ENCODE measurements around the gene ZFP3. TPM values are rescaled to one million over a fixed set of nuclear protein-coding genes. Genes with fewer than 3 reads are reported as not detected.

Gene ZFP3
- total and polyA plus RNA-seq, 4 experiments from 2014 or later, result 0.52 to 13.0 (median 6.6) TPM

DNA sequence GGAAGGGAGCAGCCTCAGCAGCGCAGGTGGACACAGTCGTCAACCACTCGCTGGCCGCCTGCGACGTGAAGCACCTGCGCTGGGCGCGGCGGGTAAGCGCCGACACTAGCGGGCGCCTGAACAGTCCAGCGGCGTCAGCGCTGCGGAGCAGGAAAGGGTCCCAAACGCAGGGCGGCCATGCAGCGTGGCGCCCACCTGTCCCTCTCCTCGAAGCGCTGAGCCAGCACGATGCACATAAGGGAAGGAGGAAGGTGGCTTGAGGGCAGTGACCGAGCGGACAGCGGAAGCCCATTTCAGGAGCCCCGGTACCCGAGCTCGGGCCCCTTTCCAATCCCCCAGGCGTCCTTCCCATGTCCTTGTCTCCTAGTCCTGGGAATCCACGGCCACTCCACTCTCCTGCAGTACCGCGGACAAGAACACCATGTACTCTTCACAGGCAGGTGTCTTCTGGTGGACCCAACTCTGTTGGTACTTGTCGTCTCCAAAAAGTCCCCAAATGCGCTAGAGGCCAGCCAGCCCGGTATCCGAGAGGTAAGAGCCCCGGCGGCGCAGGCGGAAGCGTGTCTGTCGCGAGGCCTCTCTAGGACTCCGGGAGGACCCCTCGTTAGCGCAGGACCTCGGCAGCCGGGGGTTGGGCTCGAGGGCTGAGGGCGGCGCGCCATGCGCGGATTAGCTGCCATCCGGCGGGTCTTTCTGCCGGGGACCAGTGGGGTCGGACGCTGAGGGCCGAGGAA, 19.0 kb downstream of the ZFP3 start:
- peaks cover 0 to 9% (median 0%) of the 10 kb centered on the region in 4 donors for H3K4me1 Mint-ChIP-seq
- POLR2A ChIA-PET (ENCODE audit: partially characterized antibody), result no interaction called here
- peaks cover under 1% of the 10 kb centered on the region for H3K36me3 ChIP-seq (ENCODE audit: insufficient read depth, low read length)
- no peak overlapping the region for H3K4me3 ChIP-seq (ENCODE audit: low read length in 2 of 2)
- H3K36me3 Mint-ChIP-seq, result peaks cover 22 to 32% of the 10 kb centered on the region in 2 donors
- peaks cover 9% of the 10 kb centered on the region for H3K27me3 ChIP-seq (ENCODE audit: insufficient read depth, low read length)
- H3K27ac ChIP-seq (ENCODE audit: low read depth, low read length), result no peak overlapping the region
- intact Hi-C loops (cut with micrococcal nuclease), result no loop called here
- H3K27ac Mint-ChIP-seq, result peak overlapping the region in 1 of 7 donors; percentile 12
- H3K9me3 ChIP-seq (ENCODE audit: control insufficient read depth in 1 of 2, low read length in 2 of 2), result peaks cover 9 to 44% of the 10 kb centered on the region in 2 donors
- peaks cover 7% of the 10 kb centered on the region for H3K4me1 ChIP-seq (ENCODE audit: insufficient read depth, low read length)
- peaks cover 3 to 6% of the 10 kb centered on the region in 2 donors for H3K27me3 Mint-ChIP-seq
- CTCF ChIA-PET (ENCODE audit: partially characterized antibody), result no interaction called here
- H3K4me3 Mint-ChIP-seq, result peak overlapping the region; percentile 64 to 79 (median 74)
- DNase-seq, result peak in 4 of 5 donors; percentile 20 to 44 (median 24)
- peaks cover 2 to 66% (median 52%) of the 10 kb centered on the region in 8 donors for H3K9me3 Mint-ChIP-seq

DNA sequence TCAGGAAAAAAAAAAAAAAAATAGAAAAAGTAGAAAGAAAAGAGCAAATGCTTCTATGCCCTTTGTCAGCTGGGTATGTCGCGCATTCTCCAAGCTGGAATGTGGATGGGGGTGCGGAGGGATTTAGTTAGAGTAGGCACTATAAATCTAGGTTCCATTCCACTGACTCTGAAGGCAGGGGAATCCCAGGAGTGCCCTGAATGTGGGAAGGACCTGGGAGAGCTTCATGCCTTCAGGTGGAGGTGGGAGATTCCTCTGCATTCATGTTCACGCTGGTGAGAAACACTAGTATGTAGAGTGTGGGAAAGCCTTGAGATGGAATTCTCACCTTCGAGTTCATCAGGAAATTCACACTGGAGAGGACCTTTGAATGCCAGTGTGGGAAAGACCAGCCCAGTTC, 21.0 kb downstream of the ZFP3 start:
- Mint-ChIP-seq H3K4me3 (peak overlapping the region in 1 of 8 donors; percentile 45), H3K27me3 (peaks cover 3 to 6% of the 10 kb centered on the region in 2 donors), H3K4me1 (peaks cover 0 to 9% (median 0%) of the 10 kb centered on the region in 4 donors), H3K36me3 (peaks cover 9 to 19% of the 10 kb centered on the region in 2 donors), H3K27ac (no peak overlapping the region), H3K9me3 (peaks cover 2 to 49% (median 33%) of the 10 kb centered on the region in 8 donors)
- intact Hi-C loops (cut with micrococcal nuclease), result no loop called here
- ChIA-PET POLR2A (ENCODE audit: partially characterized antibody) (no interaction called here), CTCF (ENCODE audit: partially characterized antibody) (no interaction called here)
- H3K27me3 ChIP-seq (ENCODE audit: insufficient read depth, low read length), result peaks cover 9% of the 10 kb centered on the region
- no peak for DNase-seq
- no peaks in the 10 kb centered on the region for H3K36me3 ChIP-seq (ENCODE audit: insufficient read depth, low read length)
- peaks cover 7% of the 10 kb centered on the region for H3K4me1 ChIP-seq (ENCODE audit: insufficient read depth, low read length)
- no peak overlapping the region for H3K27ac ChIP-seq (ENCODE audit: low read depth, low read length)
- peaks cover 0 to 24% of the 10 kb centered on the region in 2 donors for H3K9me3 ChIP-seq (ENCODE audit: control insufficient read depth in 1 of 2, low read length in 2 of 2)
- no peak overlapping the region for H3K4me3 ChIP-seq (ENCODE audit: low read length in 2 of 2)

DNA sequence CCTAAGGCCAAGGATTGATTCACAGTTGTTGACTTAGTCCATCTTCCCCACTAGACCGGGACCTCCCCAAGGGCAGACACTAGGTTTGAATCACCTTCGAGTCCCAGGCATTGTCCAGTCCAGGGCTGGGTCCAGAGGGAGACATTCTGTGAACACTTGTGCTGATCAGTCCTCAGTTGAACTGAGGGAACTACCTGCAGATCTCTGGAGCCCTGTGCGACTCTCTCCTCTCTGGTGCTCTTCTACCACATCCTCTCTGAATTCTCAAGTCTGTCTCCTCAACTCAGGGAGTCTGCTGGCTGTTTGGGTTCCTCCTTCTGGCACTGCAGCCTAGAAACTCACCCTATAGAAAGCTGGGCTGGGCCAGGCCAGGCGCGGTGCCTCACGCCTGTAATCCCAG, 22.6 kb downstream of the ZFP3 start:
- H3K4me3 ChIP-seq (ENCODE audit: low read length in 2 of 2), result no peak overlapping the region
- H3K4me1 ChIP-seq (ENCODE audit: insufficient read depth, low read length), result peaks cover 7% of the 10 kb centered on the region
- Mint-ChIP-seq H3K4me3 (no peak overlapping the region), H3K4me1 (peaks cover 0 to 10% (median under 1%) of the 10 kb centered on the region in 4 donors), H3K36me3 (peaks cover 7 to 16% of the 10 kb centered on the region in 2 donors), H3K27me3 (peaks cover 3 to 6% of the 10 kb centered on the region in 2 donors), H3K27ac (no peak overlapping the region), H3K9me3 (peaks cover 2 to 35% (median 18%) of the 10 kb centered on the region in 8 donors)
- peaks cover 0 to 10% of the 10 kb centered on the region in 2 donors for H3K9me3 ChIP-seq (ENCODE audit: control insufficient read depth in 1 of 2, low read length in 2 of 2)
- peaks cover 9% of the 10 kb centered on the region for H3K27me3 ChIP-seq (ENCODE audit: insufficient read depth, low read length)
- H3K27ac ChIP-seq (ENCODE audit: low read depth, low read length), result no peak overlapping the region
- intact Hi-C loops (cut with micrococcal nuclease), result no loop called here
- CTCF ChIA-PET (ENCODE audit: partially characterized antibody), result no interaction called here
- POLR2A ChIA-PET (ENCODE audit: partially characterized antibody), result no interaction called here
- no peak for DNase-seq
- H3K36me3 ChIP-seq (ENCODE audit: insufficient read depth, low read length), result peaks cover under 1% of the 10 kb centered on the region

DNA sequence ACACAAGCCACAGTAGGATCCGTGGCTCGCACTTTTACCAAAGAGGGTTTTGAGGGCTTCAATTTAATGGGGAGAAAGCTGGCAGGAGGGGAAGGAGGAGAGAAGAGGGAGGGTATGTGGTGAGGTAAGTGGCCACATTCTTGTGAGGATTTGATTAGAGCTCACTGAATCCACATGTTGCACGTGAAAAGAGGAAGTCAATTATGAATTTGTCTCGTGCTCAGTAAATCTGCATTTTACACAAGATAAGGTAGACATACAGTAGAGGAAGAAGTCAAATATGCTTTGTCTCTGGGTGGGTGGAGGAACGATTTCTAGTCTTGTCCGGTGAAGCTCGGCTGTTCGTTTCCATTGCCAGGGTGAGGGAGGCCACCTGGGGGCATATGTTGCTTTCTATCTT, 32.5 kb downstream of the ZFP3 start:
- Histone ChIP-seq H3K27ac (ENCODE audit: low read depth, low read length) (peak overlapping the region; percentile 57), H3K27me3 (ENCODE audit: insufficient read depth, low read length) (peaks cover 4% of the 10 kb centered on the region), H3K9me3 (ENCODE audit: control insufficient read depth in 1 of 2, low read length in 2 of 2) (no peaks in the 10 kb centered on the region), H3K4me1 (ENCODE audit: insufficient read depth, low read length) (peaks cover 13% of the 10 kb centered on the region), H3K36me3 (ENCODE audit: insufficient read depth, low read length) (peaks cover 10% of the 10 kb centered on the region), H3K4me3 (ENCODE audit: low read length in 2 of 2) (peak overlapping the region; percentile 89 to 94)
- H3K27ac Mint-ChIP-seq, result peak overlapping the region in 6 of 7 donors; percentile 18 to 94 (median 80)
- H3K4me1 Mint-ChIP-seq, result peaks cover 11 to 36% (median 23%) of the 10 kb centered on the region in 4 donors
- peaks cover 7 to 10% of the 10 kb centered on the region in 2 donors for H3K27me3 Mint-ChIP-seq
- intact Hi-C loops (cut with micrococcal nuclease), result loop anchor here (1.0 to 5.0 kb wide), 3 partner anchors 33 to 144 kb away; partner anchors contain the start of genes SPAG7, ZFP3 and ZNF594
- no peak for DNase-seq
- H3K36me3 Mint-ChIP-seq, result peaks cover 40 to 44% of the 10 kb centered on the region in 2 donors
- ChIA-PET CTCF (ENCODE audit: partially characterized antibody) (interaction anchor here (0.9 kb wide), 1 partner anchor 8 kb away, joined by 3 read pairs; no protein-coding TSS in a partner anchor), POLR2A (ENCODE audit: partially characterized antibody) (interaction anchor here (1.1 to 3.0 kb wide), 5 partner anchors 32 to 171 kb away, joined by 3 to 15 read pairs (median 7); partner anchors contain the start of genes INCA1, KIF1C, RNF167 and SLC25A11)
- H3K9me3 Mint-ChIP-seq, result peaks cover 0 to 6% (median 0%) of the 10 kb centered on the region in 8 donors
- H3K4me3 Mint-ChIP-seq, result peak overlapping the region; percentile 83 to 92 (median 91)

DNA sequence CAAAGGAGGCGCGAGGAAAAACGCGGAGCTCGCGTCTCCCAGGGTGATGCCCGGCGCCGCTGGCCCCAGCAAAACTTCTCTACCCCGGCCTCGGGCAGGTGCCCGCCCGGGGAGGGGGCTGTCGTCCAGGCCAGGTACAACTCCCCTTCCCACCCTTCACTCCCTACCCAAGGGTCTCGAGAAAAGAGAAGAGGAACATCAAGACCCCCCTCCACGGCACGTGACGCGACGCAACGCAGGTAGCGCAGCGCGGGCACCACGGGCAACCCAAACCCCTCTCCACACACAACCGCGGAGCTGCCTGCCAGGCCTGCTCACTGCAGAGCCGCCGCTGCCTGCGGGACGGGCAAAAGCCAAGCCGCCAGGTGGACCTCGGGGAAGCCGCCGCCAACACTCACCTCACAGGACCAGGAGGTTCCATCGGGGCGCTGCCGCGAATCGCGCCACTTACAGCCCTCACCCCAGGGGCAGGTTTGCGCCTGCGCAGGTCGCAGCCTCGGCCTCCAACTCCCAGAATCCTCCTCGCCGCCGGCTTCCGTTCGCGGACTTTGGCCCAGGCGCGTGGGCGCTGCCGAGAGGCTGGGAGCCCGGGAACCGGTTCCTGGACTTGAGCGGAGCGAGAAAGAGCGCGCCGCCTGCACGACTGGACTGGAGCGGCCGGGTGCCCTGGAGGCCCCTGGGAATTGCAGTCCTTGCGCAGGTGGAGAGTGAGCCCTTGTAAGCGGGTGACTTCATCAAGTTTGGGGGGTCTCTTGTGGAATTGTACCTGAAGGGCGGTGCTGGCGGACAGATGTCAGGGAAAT, 33.3 kb downstream of the ZFP3 start, which contains the start of gene ZNF232:
Gene ZNF232 (minus strand): TSS at position 477 of the 803 bp plus-strand sequence. CDS start 56 bp downstream, at position 421.
- peaks cover 33 to 38% of the 10 kb centered on the region in 2 donors for H3K36me3 Mint-ChIP-seq
- peaks cover 8 to 14% of the 10 kb centered on the region in 2 donors for H3K27me3 Mint-ChIP-seq
- H3K4me3 Mint-ChIP-seq, result peak within 1 kb of the TSS; percentile 83 to 92 (median 91)
- peaks cover 4% of the 10 kb centered on the region for H3K36me3 ChIP-seq (ENCODE audit: insufficient read depth, low read length)
- DNase-seq, result peak; percentile 85 to 89 (median 88)
- peak within 1 kb of the TSS; percentile 57 for H3K27ac ChIP-seq (ENCODE audit: low read depth, low read length)
- H3K4me3 ChIP-seq (ENCODE audit: low read length in 2 of 2), result peak within 1 kb of the TSS; percentile 89 to 94
- H3K4me1 ChIP-seq (ENCODE audit: insufficient read depth, low read length), result peaks cover 13% of the 10 kb centered on the region
- H3K27ac Mint-ChIP-seq, result peak within 1 kb of the TSS; percentile 18 to 94 (median 75)
- CTCF ChIA-PET (ENCODE audit: partially characterized antibody), result no interaction called here
- H3K27me3 ChIP-seq (ENCODE audit: insufficient read depth, low read length), result peaks cover 4% of the 10 kb centered on the region
- H3K9me3 Mint-ChIP-seq, result peaks cover 0 to 2% (median 0%) of the 10 kb centered on the region in 8 donors
- H3K9me3 ChIP-seq (ENCODE audit: control insufficient read depth in 1 of 2, low read length in 2 of 2), result no peaks in the 10 kb centered on the region
- POLR2A ChIA-PET (ENCODE audit: partially characterized antibody), result interaction anchor here (1.1 to 3.0 kb wide), 5 partner anchors 33 to 171 kb away, joined by 3 to 15 read pairs (median 7); partner anchors contain the start of genes INCA1, KIF1C, RNF167 and SLC25A11
- intact Hi-C loops (cut with micrococcal nuclease), result loop anchor here (1.0 to 5.0 kb wide), 3 partner anchors 33 to 144 kb away; partner anchors contain the start of genes SPAG7, ZFP3 and ZNF594
- peaks cover 11 to 34% (median 22%) of the 10 kb centered on the region in 4 donors for H3K4me1 Mint-ChIP-seq

DNA sequence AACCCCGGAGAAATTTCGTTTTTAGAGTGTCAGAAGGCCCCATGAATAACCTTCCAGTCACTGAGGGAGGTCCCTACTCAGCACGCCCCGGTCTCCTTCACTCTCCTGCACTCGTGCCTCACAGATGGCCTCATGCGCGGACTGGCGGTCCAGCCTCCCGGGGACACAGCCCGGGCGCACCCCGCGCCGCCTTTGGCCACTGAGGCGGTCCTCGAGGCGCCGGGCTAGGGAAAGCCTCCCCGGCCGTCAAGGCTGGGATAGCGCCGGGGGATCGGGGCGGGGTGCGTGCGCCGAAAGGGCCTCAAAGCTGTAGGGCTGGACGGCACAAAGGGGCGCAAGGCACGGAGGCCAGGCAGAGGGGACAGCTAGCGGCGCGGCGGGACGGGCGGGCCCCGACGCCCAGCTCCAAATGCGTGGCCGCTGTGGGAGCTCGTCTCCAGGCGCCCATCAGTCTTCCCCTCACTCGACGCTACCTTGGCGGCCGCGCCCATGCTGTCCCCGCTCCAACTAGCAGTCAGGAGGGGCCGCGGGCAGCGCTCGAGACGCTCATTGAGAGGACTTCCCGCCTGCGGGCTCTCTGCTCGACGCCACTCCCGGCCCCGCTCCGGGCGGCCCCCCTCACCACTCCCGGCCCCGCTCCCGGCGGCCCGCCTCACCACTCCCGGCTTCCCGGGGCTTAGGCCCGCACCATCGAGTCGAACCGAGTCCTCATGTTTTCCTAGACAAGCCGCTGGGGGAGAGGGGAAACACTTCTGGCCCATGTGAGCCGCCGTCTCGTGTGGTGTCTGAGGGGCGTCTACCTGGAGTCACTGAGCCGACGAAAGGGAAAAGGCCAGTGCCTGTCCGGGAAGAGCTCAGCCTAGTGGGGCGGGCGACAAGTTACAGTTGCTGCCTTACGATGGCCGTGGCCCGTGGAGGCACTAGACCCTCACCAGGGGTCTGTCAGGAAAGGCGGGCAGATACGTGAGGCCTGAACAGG, 37.7 kb downstream of the ZFP3 start, which contains the start of gene USP6:
Gene USP6 (plus strand): TSS at position 360 of the 979 bp plus-strand sequence. CDS start 14,336 bp downstream, outside the sequence.
- no peak within 1 kb of the TSS for H3K27ac ChIP-seq (ENCODE audit: low read depth, low read length)
- H3K9me3 ChIP-seq (ENCODE audit: control insufficient read depth in 1 of 2, low read length in 2 of 2), result no peaks in the 10 kb centered on the region
- H3K9me3 Mint-ChIP-seq, result peaks cover 0 to 2% (median 0%) of the 10 kb centered on the region in 8 donors
- peaks cover 19 to 31% of the 10 kb centered on the region in 2 donors for H3K27me3 Mint-ChIP-seq
- peaks cover 2 to 23% (median 10%) of the 10 kb centered on the region in 4 donors for H3K4me1 Mint-ChIP-seq
- CTCF ChIA-PET (ENCODE audit: partially characterized antibody), result no interaction called here
- no peaks in the 10 kb centered on the region for H3K36me3 ChIP-seq (ENCODE audit: insufficient read depth, low read length)
- H3K4me3 Mint-ChIP-seq, result no peak within 1 kb of the TSS
- DNase-seq, result no peak
- intact Hi-C loops (cut with micrococcal nuclease), result no loop called here
- H3K27me3 ChIP-seq (ENCODE audit: insufficient read depth, low read length), result peaks cover 4% of the 10 kb centered on the region
- no peak within 1 kb of the TSS for H3K4me3 ChIP-seq (ENCODE audit: low read length in 2 of 2)
- POLR2A ChIA-PET (ENCODE audit: partially characterized antibody), result no interaction called here
- H3K4me1 ChIP-seq (ENCODE audit: insufficient read depth, low read length), result peaks cover 4% of the 10 kb centered on the region
- peak within 1 kb of the TSS in 1 of 7 donors; percentile 66 for H3K27ac Mint-ChIP-seq
- peaks cover 6 to 13% of the 10 kb centered on the region in 2 donors for H3K36me3 Mint-ChIP-seq
